Measurements from ENCODE around the gene CD80.

The CD80 gene

GRCh38 chr3:119585856-119586570 is 26.6 kb upstream of the CD80 start:
- peak; percentile 19 for DNase-seq (ENCODE audit: low read depth)
- H3K4me3 ChIP-seq (ENCODE audit: control insufficient read depth, low read depth, low read length) = no peak overlapping the region

GRCh38 chr3:119585208-119585607 is 25.8 kb upstream of the CD80 start:
- no peak for TF ChIP-seq CTCF (conservative IDR thresholded peaks at IDR 0.05; ENCODE audit: control insufficient read depth, insufficient read depth, low read depth, low read length)
- DNase-seq (ENCODE audit: low read depth) = no peak
- no peak overlapping the region for H3K4me3 ChIP-seq (ENCODE audit: control insufficient read depth, low read depth, low read length)

More at GRCh38 chr3:119585856-119586570, 26.6 kb upstream of the CD80 start:
- TF ChIP-seq CTCF (conservative IDR thresholded peaks at IDR 0.05; ENCODE audit: control insufficient read depth, insufficient read depth, low read depth, low read length) = no peak

GRCh38 chr3:119582178-119582577 is 22.8 kb upstream of the CD80 start:
- no peak for TF ChIP-seq CTCF (conservative IDR thresholded peaks at IDR 0.05; ENCODE audit: control insufficient read depth, insufficient read depth, low read depth, low read length)
- no peak overlapping the region for H3K4me3 ChIP-seq (ENCODE audit: control insufficient read depth, low read depth, low read length)
- peak; percentile 21 for DNase-seq (ENCODE audit: low read depth)

- no peak for TF ChIP-seq CTCF (conservative IDR thresholded peaks at IDR 0.05; ENCODE audit: control insufficient read depth, insufficient read depth, low read depth, low read length)
- DNase-seq (ENCODE audit: low read depth) = peak; percentile 28
- peak overlapping the region; percentile 54 for H3K4me3 ChIP-seq (ENCODE audit: control insufficient read depth, low read depth, low read length)
Measured at GRCh38 chr3:119580067-119580760, 20.8 kb upstream of the CD80 start.

- no peak for TF ChIP-seq CTCF (conservative IDR thresholded peaks at IDR 0.05; ENCODE audit: control insufficient read depth, insufficient read depth, low read depth, low read length)
- peak within 1 kb of the TSS; percentile 54 for H3K4me3 ChIP-seq (ENCODE audit: control insufficient read depth, low read depth, low read length)
- DNase-seq (ENCODE audit: low read depth) = peak; percentile 54
Measured at GRCh38 chr3:119579366-119580066, 20.1 kb upstream of the CD80 start, which contains the start of gene ADPRH. Gene ADPRH (plus strand): TSS chr3:119579492. CDS start chr3:119582170, 2,678 bp downstream.

DNA sequence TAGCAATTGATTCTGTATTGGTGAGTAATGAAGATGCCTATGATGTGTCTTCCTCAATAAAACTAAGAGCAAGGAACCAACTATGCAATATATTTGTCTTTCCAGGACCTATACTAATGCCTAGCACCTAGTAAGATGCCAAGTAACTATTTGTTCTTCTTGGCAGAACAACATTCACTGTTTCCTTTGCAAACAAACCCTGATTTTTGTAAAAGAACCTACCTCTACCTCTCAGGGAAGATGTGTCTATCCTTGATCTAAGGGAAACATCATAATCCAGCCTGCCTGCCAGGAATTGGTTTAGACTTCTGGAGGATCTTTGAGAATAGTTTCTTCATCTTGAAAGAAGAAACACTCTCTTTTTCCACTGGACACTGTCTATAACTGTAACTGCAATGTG is 16.1 kb upstream of the CD80 start:
- no peak for DNase-seq (ENCODE audit: low read depth)
- TF ChIP-seq CTCF (conservative IDR thresholded peaks at IDR 0.05; ENCODE audit: control insufficient read depth, insufficient read depth, low read depth, low read length) = no peak
- no peak overlapping the region for H3K4me3 ChIP-seq (ENCODE audit: control insufficient read depth, low read depth, low read length)

All from fibroblast of mammary gland (primary cell).